Smooth muscle cell of the coronary artery (primary cell): Measurements from ENCODE around the gene AFG1L. TPM values are rescaled to one million over a fixed set of nuclear protein-coding genes. Genes with fewer than 3 reads are reported as not detected.

Source experiments
- total RNA-seq: library from RNA; depleted of rRNA; stranded (reverse); fragments of >200 nt; gene quantifications from 2 replicates; pipeline ENCODE4 v1.2.3, GENCODE V29; 2014; ENCODE audit warnings: low replicate concordance

Gene AFG1L
- total RNA-seq, result 2.7 and 3.9 TPM in 2 replicates

DNA sequence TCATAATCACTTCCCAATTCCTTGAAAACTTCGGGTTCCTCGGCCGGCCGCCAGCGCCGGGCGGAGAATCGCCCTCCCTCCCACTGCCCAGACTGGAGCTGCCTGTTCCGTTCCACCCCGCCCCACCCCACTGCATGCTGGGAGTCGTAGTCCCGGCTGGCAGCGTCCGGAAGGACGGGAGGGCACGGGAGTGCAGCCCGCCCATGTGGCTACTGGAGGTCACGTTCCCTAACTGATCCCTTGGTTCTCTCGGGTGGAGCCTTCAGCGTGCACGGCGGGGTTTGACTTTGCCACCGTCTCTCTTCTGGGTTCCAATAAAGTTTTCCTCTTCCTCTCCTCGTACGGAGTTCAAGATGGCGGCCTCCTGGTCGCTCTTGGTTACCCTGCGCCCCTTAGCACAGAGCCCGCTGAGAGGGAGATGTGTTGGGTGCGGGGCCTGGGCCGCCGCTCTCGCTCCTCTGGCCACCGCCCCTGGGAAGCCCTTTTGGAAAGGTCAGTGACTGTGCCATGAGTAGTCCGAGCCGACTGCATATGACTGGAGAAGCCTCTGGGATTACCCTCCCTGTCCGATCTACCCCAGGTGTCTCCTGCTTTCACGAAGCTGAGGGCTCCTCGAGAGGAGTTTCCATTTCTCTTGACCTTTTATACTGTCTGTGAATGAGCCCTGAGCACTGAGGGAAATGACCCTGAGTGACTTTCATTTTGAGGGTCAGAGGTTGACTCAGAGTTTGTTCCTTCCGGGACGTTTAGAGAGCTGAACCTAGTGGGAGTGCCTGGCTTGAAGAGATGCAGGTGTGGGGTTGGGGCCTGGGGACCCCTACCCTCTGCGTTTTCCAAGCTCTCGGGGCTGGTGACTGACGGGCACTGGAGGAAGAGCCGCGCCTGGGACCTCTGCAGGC lies at the start of gene AFG1L:
AFG1L (plus strand) TSS at position 328 of the 899 bp plus-strand sequence; CDS start at position 354, 26 bp downstream.

GRCh38 chr6:108260809-108261569 lies 33.9 kb upstream of the AFG1L start, which contains the start of gene SNX3:
Gene SNX3 (minus strand): TSS chr6:108261040. CDS start chr6:108260921, 119 bp downstream.

DNA sequence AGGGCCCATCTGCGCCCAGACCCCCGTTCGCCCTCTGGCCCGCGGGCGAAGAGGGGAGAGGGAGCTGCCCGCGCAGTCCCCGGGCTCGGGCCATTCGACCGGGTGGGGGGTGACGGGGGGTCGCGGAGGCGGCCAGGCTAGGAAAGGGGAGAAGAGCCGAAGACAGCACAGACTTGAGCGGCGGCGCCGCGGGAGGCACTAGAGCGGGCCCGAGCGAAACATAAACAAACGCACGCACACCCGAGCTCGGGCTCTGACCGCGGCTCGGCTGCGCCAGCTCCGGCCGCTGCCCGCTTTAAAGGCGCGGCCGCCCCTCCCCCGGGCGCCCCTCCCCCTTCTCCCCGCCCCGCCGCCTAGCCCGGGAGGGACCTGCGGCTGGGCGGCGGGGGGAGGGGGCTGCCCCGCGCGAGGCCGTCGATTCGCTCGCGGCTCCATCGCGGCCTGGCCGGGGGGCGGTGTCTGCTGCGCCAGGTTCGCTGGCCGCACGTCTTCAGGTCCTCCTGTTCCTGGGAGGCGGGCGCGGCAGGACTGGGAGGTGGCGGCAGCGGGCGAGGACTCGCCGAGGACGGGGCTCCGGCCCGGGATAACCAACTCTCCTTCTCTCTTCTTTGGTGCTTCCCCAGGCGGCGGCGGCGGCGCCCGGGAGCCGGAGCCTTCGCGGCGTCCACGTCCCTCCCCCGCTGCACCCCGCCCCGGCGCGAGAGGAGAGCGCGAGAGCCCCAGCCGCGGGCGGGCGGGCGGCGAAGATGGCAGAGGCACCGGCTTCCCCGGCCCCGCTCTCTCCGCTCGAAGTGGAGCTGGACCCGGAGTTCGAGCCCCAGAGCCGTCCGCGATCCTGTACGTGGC lies 265.8 kb downstream of the AFG1L start, which contains the start of gene FOXO3:
FOXO3 (plus strand) TSS at position 455 of the 846 bp plus-strand sequence; CDS start at position 747, 292 bp downstream.

Other genes starting within 250 kb of the AFG1L start
- gene OSTM1, start 220.3 kb upstream of the AFG1L start, total RNA-seq, result 13.1 and 32.9 TPM in 2 replicates
- not detected in 2 replicates for gene NR2E1, start 129.0 kb upstream of the AFG1L start, total RNA-seq
- 148 and 172 TPM in 2 replicates for gene SNX3, start 34.0 kb upstream of the AFG1L start, total RNA-seq